ENCODE data around the gene PFAS.
A peak's percentile ranks its signal among the peaks of the same experiment; 100 is the strongest.

PFAS gene

GRCh38 chr17:8273884-8274444 lies 24.9 kb downstream of the PFAS start:
- Histone ChIP-seq H3K9me3 (ENCODE audit: control insufficient read depth, insufficient read depth, low read length) (no peaks in the 10 kb centered on the region), H3K27ac (ENCODE audit: low read depth, low read length) (no peak overlapping the region), H3K27me3 (ENCODE audit: control insufficient read depth, insufficient read depth, low read length) (no peaks in the 10 kb centered on the region), H3K9ac (ENCODE audit: low read depth, low read length) (no peak overlapping the region), H3K36me3 (ENCODE audit: control insufficient read depth, insufficient read depth, low read length) (peaks cover 23% of the 10 kb centered on the region), H3K4me3 (ENCODE audit: low read depth, low read length) (no peak overlapping the region), H3K4me1 (ENCODE audit: control insufficient read depth, insufficient read depth, low read length) (no peaks in the 10 kb centered on the region)

DNA sequence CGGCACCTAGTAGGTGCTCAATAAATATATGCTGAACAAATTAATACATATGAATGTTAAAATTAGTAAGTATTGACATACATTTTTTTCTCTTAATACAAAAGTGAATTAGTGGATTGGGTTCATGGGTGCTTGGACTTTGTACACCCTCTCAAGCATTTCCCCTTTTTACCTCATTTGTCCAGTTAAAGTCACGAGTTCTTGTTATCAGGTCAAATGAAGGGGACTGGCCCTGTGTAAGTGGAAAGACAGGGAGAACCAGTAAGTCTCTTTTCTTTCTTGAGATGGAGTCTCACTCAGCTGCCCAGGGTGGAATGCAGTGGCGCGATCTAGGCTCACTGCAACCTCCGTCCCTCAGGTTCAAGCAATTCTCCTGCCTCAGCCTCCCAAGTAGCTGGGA lies 25.7 kb downstream of the PFAS start:
- Histone ChIP-seq H3K4me1 (ENCODE audit: control insufficient read depth, insufficient read depth, low read length) (no peaks in the 10 kb centered on the region), H3K9me3 (ENCODE audit: control insufficient read depth, insufficient read depth, low read length) (no peaks in the 10 kb centered on the region), H3K4me3 (ENCODE audit: low read depth, low read length) (no peak overlapping the region), H3K9ac (ENCODE audit: low read depth, low read length) (no peak overlapping the region), H3K36me3 (ENCODE audit: control insufficient read depth, insufficient read depth, low read length) (peaks cover 15% of the 10 kb centered on the region), H3K27ac (ENCODE audit: low read depth, low read length) (no peak overlapping the region), H3K27me3 (ENCODE audit: control insufficient read depth, insufficient read depth, low read length) (no peaks in the 10 kb centered on the region)

DNA sequence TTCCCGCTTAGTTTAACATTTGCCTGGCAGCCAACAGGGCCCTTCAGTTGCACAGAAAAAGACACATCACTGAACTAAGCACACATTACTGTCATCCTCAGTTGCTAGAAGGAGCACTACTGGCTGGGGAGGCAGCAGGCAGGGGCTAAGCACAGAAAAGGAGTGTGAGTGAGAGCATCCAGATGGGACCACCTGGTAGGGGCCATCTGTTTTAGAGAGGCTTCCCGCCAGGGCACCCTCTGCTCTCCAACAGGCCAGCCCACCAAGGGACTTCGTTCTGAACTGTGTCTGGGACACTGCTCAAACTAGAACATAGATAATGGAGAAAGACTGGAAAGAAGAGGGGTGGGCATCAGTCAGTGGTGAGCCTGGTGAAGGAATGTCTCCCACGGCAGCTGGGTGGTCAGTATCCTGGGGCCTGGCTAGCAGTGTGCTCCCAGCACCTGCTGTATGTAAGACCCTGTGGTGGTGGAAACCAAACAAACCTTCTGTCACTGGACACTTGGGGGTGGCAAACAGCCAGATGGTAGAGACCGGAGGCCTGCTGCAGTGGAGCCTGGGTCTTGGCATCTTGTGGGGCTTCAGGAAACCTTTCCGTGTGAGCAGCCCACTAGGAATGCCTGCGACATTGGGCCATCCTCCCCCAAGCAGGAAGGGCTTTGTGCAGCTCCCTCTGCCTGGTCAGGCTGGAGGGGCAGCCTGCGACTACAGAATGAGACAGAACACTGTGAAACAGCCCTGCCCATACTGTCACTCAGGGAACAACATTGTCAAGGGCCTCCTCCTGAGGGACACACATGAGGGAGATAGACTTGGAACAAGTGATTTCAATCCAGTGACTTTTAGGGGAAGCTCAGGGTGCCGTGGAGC lies 26.6 kb downstream of the PFAS start:
- no peak overlapping the region for H3K9ac ChIP-seq (ENCODE audit: low read depth, low read length)
- H3K36me3 ChIP-seq (ENCODE audit: control insufficient read depth, insufficient read depth, low read length), result peaks cover 8% of the 10 kb centered on the region
- no peaks in the 10 kb centered on the region for H3K4me1 ChIP-seq (ENCODE audit: control insufficient read depth, insufficient read depth, low read length)
- no peaks in the 10 kb centered on the region for H3K27me3 ChIP-seq (ENCODE audit: control insufficient read depth, insufficient read depth, low read length)
- H3K27ac ChIP-seq (ENCODE audit: low read depth, low read length), result no peak overlapping the region
- no peak overlapping the region for H3K4me3 ChIP-seq (ENCODE audit: low read depth, low read length)
- H3K9me3 ChIP-seq (ENCODE audit: control insufficient read depth, insufficient read depth, low read length), result no peaks in the 10 kb centered on the region

DNA sequence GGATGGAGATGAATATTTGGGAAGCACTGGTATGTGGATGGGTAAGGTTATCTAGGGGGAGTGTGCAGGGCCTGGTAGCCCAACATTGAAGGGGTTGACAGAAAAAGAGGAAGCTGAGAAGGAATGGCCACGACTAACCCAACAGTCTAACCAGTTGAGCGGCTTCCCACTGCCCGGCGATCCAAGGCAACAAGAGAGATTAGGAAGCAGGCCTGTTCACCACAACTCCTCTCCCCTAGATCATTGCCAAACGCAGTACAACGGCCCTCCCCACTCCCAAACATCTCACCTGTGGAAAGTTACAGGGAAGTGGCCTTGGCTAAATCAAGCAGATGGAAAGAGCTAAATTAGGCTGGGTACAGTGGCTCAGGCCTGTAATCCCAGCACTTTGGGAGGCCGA lies 28.2 kb downstream of the PFAS start:
- no peaks in the 10 kb centered on the region for H3K36me3 ChIP-seq (ENCODE audit: control insufficient read depth, insufficient read depth, low read length)
- no peaks in the 10 kb centered on the region for H3K9me3 ChIP-seq (ENCODE audit: control insufficient read depth, insufficient read depth, low read length)
- no peak overlapping the region for H3K9ac ChIP-seq (ENCODE audit: low read depth, low read length)
- H3K27ac ChIP-seq (ENCODE audit: low read depth, low read length), result no peak overlapping the region
- H3K4me1 ChIP-seq (ENCODE audit: control insufficient read depth, insufficient read depth, low read length), result no peaks in the 10 kb centered on the region
- H3K4me3 ChIP-seq (ENCODE audit: low read depth, low read length), result no peak overlapping the region
- H3K27me3 ChIP-seq (ENCODE audit: control insufficient read depth, insufficient read depth, low read length), result no peaks in the 10 kb centered on the region

DNA sequence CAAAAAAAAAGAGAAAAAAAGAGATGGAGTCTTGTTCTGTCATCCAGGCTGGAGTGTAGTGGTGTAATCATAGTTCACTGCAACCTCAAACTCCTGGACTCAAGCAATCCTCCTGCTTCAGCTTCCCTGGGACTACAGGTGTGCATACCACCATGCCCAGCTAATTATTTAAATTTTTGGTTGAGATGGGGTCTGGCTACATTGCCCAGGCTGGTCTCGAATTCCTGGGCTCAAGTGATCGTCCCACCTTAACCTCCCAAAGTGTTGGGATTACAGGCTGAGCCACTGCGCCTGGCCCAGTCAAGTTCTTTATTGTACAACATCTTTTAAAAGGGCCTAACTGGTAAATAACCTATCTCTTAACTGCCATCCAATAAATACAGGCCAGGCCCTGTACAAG lies 33.3 kb downstream of the PFAS start:
- Histone ChIP-seq H3K4me3 (ENCODE audit: low read depth, low read length) (no peak overlapping the region), H3K9me3 (ENCODE audit: control insufficient read depth, insufficient read depth, low read length) (no peaks in the 10 kb centered on the region), H3K9ac (ENCODE audit: low read depth, low read length) (no peak overlapping the region), H3K27ac (ENCODE audit: low read depth, low read length) (no peak overlapping the region), H3K27me3 (ENCODE audit: control insufficient read depth, insufficient read depth, low read length) (no peaks in the 10 kb centered on the region), H3K36me3 (ENCODE audit: control insufficient read depth, insufficient read depth, low read length) (no peaks in the 10 kb centered on the region), H3K4me1 (ENCODE audit: control insufficient read depth, insufficient read depth, low read length) (no peaks in the 10 kb centered on the region)

DNA sequence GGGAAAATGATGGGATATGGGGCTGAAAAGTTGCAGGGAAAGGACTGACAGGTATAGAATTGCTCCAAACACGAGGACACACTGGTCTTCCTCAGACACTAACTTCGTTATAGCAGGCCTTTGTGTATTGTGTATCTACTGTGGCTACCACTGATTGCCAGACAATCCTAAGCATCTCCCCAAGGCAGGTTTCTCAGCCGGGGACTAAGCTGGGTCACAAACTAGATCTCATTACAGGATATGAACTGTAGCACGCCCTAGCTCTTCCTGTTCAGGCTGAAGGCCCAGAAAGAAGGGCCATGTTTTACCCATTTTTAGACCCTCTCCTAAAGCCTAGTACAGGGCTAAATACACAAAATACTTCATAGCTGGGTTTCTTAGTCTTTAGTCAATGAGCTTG lies 34.3 kb downstream of the PFAS start:
- 0 out of 2 replicates have a peak, but pooled peaks cover 6% of the 10 kb centered on the region for H3K4me1 ChIP-seq (ENCODE audit: control insufficient read depth, insufficient read depth, low read length)
- no peak overlapping the region for H3K4me3 ChIP-seq (ENCODE audit: low read depth, low read length)
- no peak overlapping the region for H3K9ac ChIP-seq (ENCODE audit: low read depth, low read length)
- H3K9me3 ChIP-seq (ENCODE audit: control insufficient read depth, insufficient read depth, low read length), result no peaks in the 10 kb centered on the region
- H3K27me3 ChIP-seq (ENCODE audit: control insufficient read depth, insufficient read depth, low read length), result no peaks in the 10 kb centered on the region
- H3K27ac ChIP-seq (ENCODE audit: low read depth, low read length), result no peak overlapping the region
- H3K36me3 ChIP-seq (ENCODE audit: control insufficient read depth, insufficient read depth, low read length), result no peaks in the 10 kb centered on the region

GRCh38 chr17:8284126-8284525 lies 35.0 kb downstream of the PFAS start:
- Histone ChIP-seq H3K4me1 (ENCODE audit: control insufficient read depth, insufficient read depth, low read length) (0 out of 2 replicates have a peak, but pooled peaks cover 6% of the 10 kb centered on the region), H3K9ac (ENCODE audit: low read depth, low read length) (no peak overlapping the region), H3K27me3 (ENCODE audit: control insufficient read depth, insufficient read depth, low read length) (no peaks in the 10 kb centered on the region), H3K36me3 (ENCODE audit: control insufficient read depth, insufficient read depth, low read length) (no peaks in the 10 kb centered on the region), H3K9me3 (ENCODE audit: control insufficient read depth, insufficient read depth, low read length) (no peaks in the 10 kb centered on the region), H3K4me3 (ENCODE audit: low read depth, low read length) (no peak overlapping the region), H3K27ac (ENCODE audit: low read depth, low read length) (no peak overlapping the region)

DNA sequence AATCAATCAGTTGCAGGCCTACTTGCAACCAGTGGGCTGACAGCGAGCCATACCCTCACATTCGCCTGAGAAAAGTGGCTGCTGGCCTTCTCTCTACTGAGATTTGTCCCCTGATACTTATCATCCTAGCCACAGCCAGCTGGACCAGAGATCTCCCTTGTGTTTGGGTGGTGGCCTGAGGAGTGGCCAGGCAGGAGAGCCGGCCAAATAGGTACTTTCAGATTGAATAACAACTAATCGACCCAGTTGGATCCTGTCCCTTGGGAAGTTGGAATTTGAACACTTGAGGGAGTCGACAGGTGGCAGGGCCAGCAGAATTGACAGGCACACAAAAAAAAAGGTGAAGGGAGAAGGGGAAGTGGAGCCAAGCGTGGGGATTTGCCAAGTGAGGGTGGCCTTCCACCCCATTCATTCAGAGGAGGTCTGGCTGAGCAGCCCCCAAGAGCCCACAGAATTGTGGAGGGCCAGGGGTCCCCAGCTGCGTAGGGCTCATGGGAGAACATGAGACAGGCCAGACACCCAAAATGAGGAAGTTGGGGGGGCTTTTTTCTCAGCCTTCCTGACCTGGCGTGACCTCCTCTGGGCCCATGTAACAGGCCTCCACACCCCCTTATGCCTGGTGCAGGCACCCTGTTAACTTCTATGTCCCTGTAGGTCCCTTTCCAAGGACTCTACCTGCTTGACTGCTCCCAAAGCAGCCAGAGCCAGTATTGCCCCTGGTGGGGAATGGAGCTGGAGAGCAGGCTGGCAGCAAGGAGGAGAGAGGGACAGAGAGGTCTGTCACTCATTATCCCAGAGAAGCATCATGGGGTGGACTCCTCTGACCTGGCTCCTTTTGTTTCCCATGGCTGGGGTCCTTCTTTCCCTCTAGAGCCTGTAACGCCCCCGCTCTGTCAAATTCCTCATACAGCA lies 36.4 kb downstream of the PFAS start:
- no peaks in the 10 kb centered on the region for H3K9me3 ChIP-seq (ENCODE audit: control insufficient read depth, insufficient read depth, low read length)
- H3K4me3 ChIP-seq (ENCODE audit: low read depth, low read length), result no peak overlapping the region
- H3K27ac ChIP-seq (ENCODE audit: low read depth, low read length), result no peak overlapping the region
- peaks cover 10% of the 10 kb centered on the region for H3K4me1 ChIP-seq (ENCODE audit: control insufficient read depth, insufficient read depth, low read length)
- H3K36me3 ChIP-seq (ENCODE audit: control insufficient read depth, insufficient read depth, low read length), result no peaks in the 10 kb centered on the region
- H3K9ac ChIP-seq (ENCODE audit: low read depth, low read length), result no peak overlapping the region
- no peaks in the 10 kb centered on the region for H3K27me3 ChIP-seq (ENCODE audit: control insufficient read depth, insufficient read depth, low read length)

DNA sequence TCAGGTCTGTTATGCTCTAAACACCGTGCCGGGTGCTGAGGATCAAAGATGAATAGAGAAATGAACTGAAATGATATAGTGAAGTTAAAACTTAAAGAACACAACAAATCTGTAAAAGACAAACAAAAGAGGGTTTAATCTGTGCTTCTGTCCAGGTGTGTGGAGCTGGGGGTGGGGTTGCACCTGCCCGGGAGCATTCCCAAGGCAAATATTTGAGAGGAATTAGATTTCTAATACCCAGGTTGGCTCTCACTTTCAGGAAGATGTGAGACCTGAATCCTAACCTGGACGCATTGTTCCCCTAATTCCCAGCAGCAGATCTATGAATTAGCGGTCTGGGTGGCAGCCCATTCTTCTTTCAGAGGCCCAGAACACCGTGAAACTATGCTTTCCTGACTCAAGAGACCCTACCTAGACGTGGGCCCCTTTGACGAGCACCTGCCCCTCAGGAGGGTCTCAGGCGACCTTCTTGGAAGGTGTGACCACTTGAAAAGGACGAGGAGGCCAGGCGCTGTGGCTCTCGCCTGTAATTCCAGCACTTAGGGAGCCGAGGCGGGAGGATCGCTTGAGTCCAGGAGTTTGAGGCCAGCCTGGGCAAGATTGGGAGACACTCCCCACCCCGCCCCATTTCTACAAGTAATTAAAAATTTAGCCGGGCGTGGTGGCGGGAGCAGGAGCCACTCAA lies 38.7 kb downstream of the PFAS start:
- Histone ChIP-seq H3K4me3 (ENCODE audit: low read depth, low read length) (peak overlapping the region; percentile 84), H3K36me3 (ENCODE audit: control insufficient read depth, insufficient read depth, low read length) (no peaks in the 10 kb centered on the region), H3K9me3 (ENCODE audit: control insufficient read depth, insufficient read depth, low read length) (no peaks in the 10 kb centered on the region), H3K4me1 (ENCODE audit: control insufficient read depth, insufficient read depth, low read length) (peaks cover 10% of the 10 kb centered on the region), H3K27ac (ENCODE audit: low read depth, low read length) (peak overlapping the region; percentile 46), H3K9ac (ENCODE audit: low read depth, low read length) (no peak overlapping the region), H3K27me3 (ENCODE audit: control insufficient read depth, insufficient read depth, low read length) (no peaks in the 10 kb centered on the region)

GRCh38 chr17:8288336-8289102 lies 39.4 kb downstream of the PFAS start, which contains the start of gene RANGRF:
Gene RANGRF (plus strand): TSS chr17:8288670. CDS start chr17:8288789, 119 bp downstream.
- Histone ChIP-seq H3K27ac (ENCODE audit: low read depth, low read length) (peak within 1 kb of the TSS; percentile 64), H3K4me3 (ENCODE audit: low read depth, low read length) (peak within 1 kb of the TSS; percentile 84), H3K36me3 (ENCODE audit: control insufficient read depth, insufficient read depth, low read length) (no peaks in the 10 kb centered on the region), H3K9me3 (ENCODE audit: control insufficient read depth, insufficient read depth, low read length) (no peaks in the 10 kb centered on the region), H3K9ac (ENCODE audit: low read depth, low read length) (peak within 1 kb of the TSS; percentile 63), H3K27me3 (ENCODE audit: control insufficient read depth, insufficient read depth, low read length) (no peaks in the 10 kb centered on the region), H3K4me1 (ENCODE audit: control insufficient read depth, insufficient read depth, low read length) (peaks cover 10% of the 10 kb centered on the region)

All from HUES48 (cell line).